Thyroid gland (tissue), 4 donors: ENCODE results near the gene MAN1B1. TPM values are rescaled to one million over a fixed set of nuclear protein-coding genes. Genes with fewer than 3 reads are reported as not detected.
"Not testable (repeated sequence)": the region's sequence is repeated elsewhere in the genome, so short reads cannot be mapped to it uniquely, and the experiment has no call there.

Experiments
- DNase-seq, 2 donors: peaks; one replicate each; pipeline ENCODE4 v3.0.0-alpha.2; 2019
- H3K27ac ChIP-seq, 3 donors: fragments of 200-600 bp; sonication (generic); 1 replicate in 2 of 3; 2 replicates in 1 of 3; pipeline ENCODE4 v1.5.1; 2016 to 2019; ENCODE audit warnings: mild to moderate bottlenecking in 1 of 3, moderate library complexity in 1 of 3
- H3K27me3 ChIP-seq: fragments of 200-600 bp; sonication (generic); one replicate; pipeline ENCODE4 v1.5.1; 2019
- H3K36me3 ChIP-seq, 2 donors: fragments of 200-600 bp; sonication (generic); one replicate each; pipeline ENCODE4 v1.5.1; 2016 to 2019
- H3K4me1 ChIP-seq, 2 donors: fragments of 200-600 bp; sonication (generic); one replicate each; pipeline ENCODE4 v1.5.1; 2017 to 2019
- H3K4me3 ChIP-seq, 3 donors: fragments of 200-600 bp; sonication (generic); replicated peaks in 1 of 3; 1 replicate in 2 of 3; 2 replicates in 1 of 3; pipeline ENCODE4 v1.5.1; 2016; ENCODE audit warnings: mild to moderate bottlenecking in 1 of 3
- H3K9me3 ChIP-seq: fragments of 200-600 bp; sonication (generic); one replicate; pipeline ENCODE4 v1.5.1; 2017
- CTCF ChIP-seq, 6 experiments: fragments of 200-600 bp in 3 of 6; fragments of 450-650 bp in 3 of 6; sonication (generic) in 3 of 6; IDR thresholded peaks; one replicate each; pipeline ENCODE4 v1.5.1; 2016 to 2019; ENCODE audit warnings: antibody characterized with exemption in 6 of 6, mild to moderate bottlenecking in 2 of 6, inconsistent platforms in 1 of 6, moderate library complexity in 1 of 6
- POLR2A ChIP-seq, 2 donors: fragments of 450-650 bp; IDR thresholded peaks; one replicate each; pipeline ENCODE4 v1.6.1; 2017; ENCODE audit warnings: antibody characterized with exemption in 2 of 2, mild to moderate bottlenecking in 2 of 2, moderate library complexity in 1 of 2
- WGBS, 2 donors: methylation state at CpG; one replicate each; pipeline ENCODE4 v1.1.5; 2017; 5-methylcytosine and 5-hydroxymethylcytosine counted together
- intact Hi-C: fragments of 100-400 bp; cut with DNase I; formaldehyde crosslinking; loops from one replicate; pipeline ENCODE4 v1.15.1; 2023
- total RNA-seq, 4 donors: library from RNA; depleted of rRNA; stranded (reverse); fragments of >200 nt; gene quantifications; one replicate each; pipeline ENCODE4 v1.2.3, GENCODE V29; 2016

The MAN1B1 gene
- total RNA-seq, 4 donors from 2014 or later, result 48.2 to 73.8 (median 67.2) TPM

GRCh38 chr9:137116728-137117127, 29.9 kb downstream of the MAN1B1 start:
- no peak overlapping the region for H3K27ac ChIP-seq
- intact Hi-C loops, result loop anchor here (5.0 kb wide), 1 partner anchor 116 kb away; the partner anchor contains the start of gene SLC34A3
- no peak for DNase-seq
- no peak overlapping the region for H3K4me3 ChIP-seq
- no peaks in the 10 kb centered on the region for H3K27me3 ChIP-seq
- 56 to 57% methylated on average over 17 of the region's 17 CpGs for WGBS, 2 donors
- TF ChIP-seq CTCF (IDR thresholded peaks at IDR 0.05) (no peak), POLR2A (IDR thresholded peaks at IDR 0.05) (no peak)
- H3K9me3 ChIP-seq, result no peaks in the 10 kb centered on the region
- H3K36me3 ChIP-seq, result peaks cover 4 to 9% of the 10 kb centered on the region in 2 donors
- H3K4me1 ChIP-seq, result peaks cover 5 to 10% of the 10 kb centered on the region in 2 donors

GRCh38 chr9:137117269-137117731, 30.5 kb downstream of the MAN1B1 start:
- TF ChIP-seq POLR2A (IDR thresholded peaks at IDR 0.05) (no peak), CTCF (IDR thresholded peaks at IDR 0.05) (no peak)
- H3K4me3 ChIP-seq, result no peak overlapping the region
- H3K36me3 ChIP-seq, result peaks cover 4% of the 10 kb centered on the region in 2 donors
- no peaks in the 10 kb centered on the region for H3K27me3 ChIP-seq
- 80 to 81% methylated on average over 12 to 13 of the region's 15 CpGs for WGBS, 2 donors
- peaks cover 5 to 10% of the 10 kb centered on the region in 2 donors for H3K4me1 ChIP-seq
- no peaks in the 10 kb centered on the region for H3K9me3 ChIP-seq
- no peak overlapping the region for H3K27ac ChIP-seq
- no peak for DNase-seq
- intact Hi-C loops, result loop anchor here (5.0 kb wide), 1 partner anchor 115 kb away; the partner anchor contains the start of gene SLC34A3

- not testable (repeated sequence) for H3K27me3 ChIP-seq, H3K4me3 ChIP-seq, H3K4me1 ChIP-seq, H3K36me3 ChIP-seq, H3K9me3 ChIP-seq, H3K27ac ChIP-seq
- intact Hi-C loops, result loop anchor here (5.0 kb wide), 1 partner anchor 114 kb away; the partner anchor contains the start of gene SLC34A3
- peak; percentile 13 to 37 for DNase-seq
- 72 to 82% methylated on average over 12 of the region's 12 CpGs for WGBS, 2 donors
These were observed 31.4 kb downstream of the MAN1B1 start for GRCh38 chr9:137118092-137118603.

GRCh38 chr9:137121927-137122795, 35.4 kb downstream of the MAN1B1 start:
- 80 to 81% methylated on average over 14 to 22 of the region's 25 CpGs for WGBS, 2 donors
- H3K4me3 ChIP-seq, result not testable (repeated sequence)

GRCh38 chr9:137122796-137123467, 36.1 kb downstream of the MAN1B1 start:
- H3K9me3 ChIP-seq, H3K36me3 ChIP-seq, H3K27me3 ChIP-seq, intact Hi-C loops, DNase-seq, H3K4me3 ChIP-seq, H3K4me1 ChIP-seq, H3K27ac ChIP-seq: not testable (repeated sequence)
- WGBS, 2 donors, result 88 to 92% methylated on average over 16 of the region's 16 CpGs

More at GRCh38 chr9:137121927-137122795, 35.4 kb downstream of the MAN1B1 start:
- H3K27me3 ChIP-seq, H3K9me3 ChIP-seq, H3K36me3 ChIP-seq, H3K27ac ChIP-seq, DNase-seq, intact Hi-C loops, H3K4me1 ChIP-seq: not testable (repeated sequence)

GRCh38 chr9:137123468-137123837, 36.7 kb downstream of the MAN1B1 start:
- H3K27me3 ChIP-seq, result no peaks in the 10 kb centered on the region
- H3K4me3 ChIP-seq, result no peak overlapping the region
- DNase-seq, result no peak
- intact Hi-C loops, result no loop called here
- H3K9me3 ChIP-seq, result no peaks in the 10 kb centered on the region
- 83 to 85% methylated on average over 5 of the region's 5 CpGs for WGBS, 2 donors
- H3K27ac ChIP-seq, result no peak overlapping the region
- TF ChIP-seq CTCF (IDR thresholded peaks at IDR 0.05) (no peak), POLR2A (IDR thresholded peaks at IDR 0.05) (no peak)
- peaks cover 0 to 2% of the 10 kb centered on the region in 2 donors for H3K4me1 ChIP-seq
- no peaks in the 10 kb centered on the region for H3K36me3 ChIP-seq

- H3K9me3 ChIP-seq, H3K27me3 ChIP-seq, H3K4me3 ChIP-seq, H3K4me1 ChIP-seq, H3K36me3 ChIP-seq, H3K27ac ChIP-seq, DNase-seq, intact Hi-C loops: not testable (repeated sequence)
- 92 to 96% methylated on average over 5 of the region's 5 CpGs for WGBS, 2 donors
These were observed 37.2 kb downstream of the MAN1B1 start for GRCh38 chr9:137123952-137124462.
